NCI-H2107 treated with DMSO at 0.1 percent for 48 hours (cell line): Measurements from ENCODE around the gene BNIPL.

Source experiments
- DNase-seq: peaks from one replicate; lab custom pipeline; 2025; ENCODE audit not compliant: unreplicated experiment; lab: John Stamatoyannopoulos, UW

The BNIPL gene

DNA sequence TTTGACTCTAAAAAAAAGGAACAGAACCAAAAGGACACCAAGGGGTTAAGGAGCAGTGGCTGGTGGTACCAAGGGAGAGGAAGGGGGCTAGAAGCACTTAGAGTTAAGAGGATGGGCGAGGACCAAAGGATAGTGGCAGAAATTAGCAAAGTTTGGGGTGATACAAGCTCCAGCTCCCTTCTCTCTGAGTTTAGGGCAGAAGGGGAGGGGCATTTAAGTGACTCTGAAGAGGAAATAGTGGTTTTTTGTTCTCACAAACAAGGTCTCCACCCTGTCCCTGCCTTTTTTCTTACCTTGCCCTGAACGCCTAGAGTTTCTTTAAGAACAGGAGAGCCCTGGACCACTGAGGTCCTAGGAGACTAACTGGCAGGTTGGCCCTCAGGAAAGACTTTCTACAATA is 19.8 kb downstream of the BNIPL start:
- DNase-seq, result no peak

DNA sequence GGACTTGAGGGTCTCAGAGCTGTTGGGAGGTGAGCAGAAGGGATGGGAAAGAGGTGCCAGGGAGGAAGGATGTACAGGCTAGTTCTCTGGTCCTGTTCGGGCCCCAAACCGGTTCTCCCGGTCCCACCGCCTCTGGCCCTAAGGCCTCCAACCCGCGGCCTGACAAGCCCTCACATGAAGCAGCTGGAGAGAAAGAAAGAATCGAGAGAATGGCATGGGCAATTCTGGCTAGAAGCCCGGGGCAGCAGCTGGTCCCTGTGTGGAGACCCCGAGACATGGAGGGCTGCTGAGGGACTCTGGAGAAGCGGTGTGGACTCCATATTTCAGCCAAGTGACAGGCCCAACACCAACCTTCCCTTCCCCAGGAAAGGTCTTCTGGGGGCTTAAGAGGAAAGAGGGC is 22.3 kb downstream of the BNIPL start:
- DNase-seq, result peak; percentile 11

GRCh38 chr1:151059109-151060006 is 23.0 kb downstream of the BNIPL start, which contains the start of gene CDC42SE1:
Gene CDC42SE1 (minus strand): TSS chr1:151059622. CDS start chr1:151055730, 3,892 bp downstream.
- peak; percentile 60 for DNase-seq

- DNase-seq, result peak; percentile 80
Observed at GRCh38 chr1:151060007-151060656, 23.7 kb downstream of the BNIPL start, which contains the start of gene MLLT11. Gene MLLT11 (plus strand): TSS chr1:151060397. CDS start chr1:151067225, 6,828 bp downstream.

DNA sequence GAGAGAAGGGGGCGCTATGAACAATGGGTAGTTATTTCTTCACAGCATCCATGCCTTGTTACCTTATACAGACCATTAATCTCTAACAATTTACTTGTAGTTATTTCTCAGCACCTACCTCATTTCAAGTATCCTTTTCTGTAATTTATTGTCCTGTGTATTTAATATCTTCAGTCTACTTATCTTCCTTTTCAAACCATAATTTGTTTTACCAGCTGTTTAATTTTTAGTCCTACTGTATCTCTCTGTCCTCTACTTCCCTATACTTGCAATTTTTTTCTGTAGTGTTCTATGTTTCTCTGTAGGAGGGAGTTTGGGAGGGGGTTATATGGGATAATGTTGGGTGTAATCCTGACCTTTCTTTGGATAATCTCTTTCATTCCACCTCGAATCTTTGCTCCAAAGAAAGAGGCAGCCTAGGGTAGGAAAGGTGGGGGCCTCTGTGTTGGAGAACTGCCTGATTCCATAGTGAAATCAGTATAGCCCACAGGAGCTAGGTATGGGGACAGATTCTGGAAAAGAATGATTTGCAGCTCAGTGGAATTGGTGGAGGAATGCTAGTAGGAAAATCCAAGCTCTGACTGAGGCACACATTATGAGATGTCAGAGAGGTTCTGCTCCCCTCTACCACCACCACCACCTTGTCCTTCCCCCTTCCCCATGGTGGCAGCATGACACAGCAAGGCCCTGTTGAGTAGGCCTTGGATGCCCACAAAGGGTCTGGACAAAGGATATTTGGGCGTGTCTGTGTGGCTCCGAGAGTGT is 24.5 kb downstream of the BNIPL start:
- DNase-seq, result peak; percentile 62

DNA sequence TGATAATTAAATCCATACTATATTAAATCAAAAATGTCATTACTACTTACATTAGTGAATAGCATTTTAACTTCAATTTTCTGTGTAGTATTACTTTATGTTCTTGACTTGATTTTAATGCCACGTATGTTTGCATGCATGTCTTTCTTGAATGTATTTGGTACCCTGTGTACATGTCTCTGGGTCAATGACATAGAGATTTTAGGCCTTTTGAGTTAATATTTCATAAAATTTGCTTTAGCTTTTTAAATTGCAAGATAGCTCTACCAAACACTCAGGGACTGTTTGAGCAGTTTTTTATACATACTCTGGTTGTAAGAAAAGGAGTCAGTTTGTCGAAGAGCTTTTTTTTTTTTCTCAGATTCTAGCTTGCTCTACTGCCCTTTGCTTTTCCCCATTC is 25.3 kb downstream of the BNIPL start:
- DNase-seq, result no peak

DNA sequence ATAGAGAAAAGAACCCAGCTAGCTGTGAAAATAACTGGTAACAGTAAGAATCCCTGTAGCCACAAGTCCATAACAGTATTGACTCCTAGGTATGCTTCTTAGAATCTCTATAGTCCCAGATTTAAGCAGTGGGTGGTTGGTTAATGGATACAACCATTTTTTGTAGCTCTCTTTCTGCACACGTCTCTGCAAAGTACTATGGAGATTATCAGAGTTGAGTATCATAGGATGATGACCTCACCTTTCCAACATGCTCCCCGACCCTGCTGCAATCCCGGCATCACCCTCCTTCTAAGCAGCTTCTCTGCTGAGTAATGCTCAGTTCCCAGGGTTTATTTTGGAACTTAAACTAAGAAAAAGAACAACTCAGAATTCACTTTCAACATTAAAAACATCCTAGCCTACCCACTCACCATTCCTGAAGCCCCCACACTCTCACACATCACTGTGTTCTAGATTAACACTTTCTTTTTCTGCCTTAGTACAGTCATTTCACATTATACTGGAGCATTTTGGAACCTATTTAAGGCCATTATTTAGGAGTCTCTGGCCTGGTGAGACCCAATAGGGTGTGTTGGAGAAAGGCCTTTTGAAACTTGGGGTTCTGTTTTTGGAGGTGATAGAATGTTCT is 26.5 kb downstream of the BNIPL start:
- no peak for DNase-seq

DNA sequence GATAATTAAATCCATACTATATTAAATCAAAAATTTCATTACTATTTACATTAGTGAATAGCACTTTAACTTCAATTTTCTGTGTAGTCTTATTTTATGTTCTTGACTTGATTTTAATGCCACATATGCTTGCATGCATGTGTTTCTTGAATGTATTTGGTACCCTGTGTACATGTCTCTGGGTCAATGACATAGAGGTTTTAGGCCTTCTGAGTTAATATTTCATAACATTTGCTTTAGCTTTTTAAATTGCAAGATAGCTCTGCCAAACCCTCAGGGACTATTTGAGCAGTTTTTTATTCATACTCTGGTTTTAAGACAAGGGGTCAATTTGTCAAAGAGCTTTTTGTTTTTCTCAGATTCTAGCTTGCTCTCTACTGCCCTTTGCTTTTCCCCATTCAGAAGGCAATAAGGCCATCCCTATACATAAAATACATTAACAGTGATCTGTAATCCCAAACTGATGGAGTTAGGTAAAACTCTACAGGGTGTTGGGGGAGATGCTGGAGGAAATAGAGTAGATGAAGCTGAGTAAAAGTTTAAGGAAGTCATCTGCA is 28.8 kb downstream of the BNIPL start:
- DNase-seq, result no peak

- DNase-seq, result no peak
Observed at GRCh38 chr1:151067185-151067584, 30.8 kb downstream of the BNIPL start.

DNA sequence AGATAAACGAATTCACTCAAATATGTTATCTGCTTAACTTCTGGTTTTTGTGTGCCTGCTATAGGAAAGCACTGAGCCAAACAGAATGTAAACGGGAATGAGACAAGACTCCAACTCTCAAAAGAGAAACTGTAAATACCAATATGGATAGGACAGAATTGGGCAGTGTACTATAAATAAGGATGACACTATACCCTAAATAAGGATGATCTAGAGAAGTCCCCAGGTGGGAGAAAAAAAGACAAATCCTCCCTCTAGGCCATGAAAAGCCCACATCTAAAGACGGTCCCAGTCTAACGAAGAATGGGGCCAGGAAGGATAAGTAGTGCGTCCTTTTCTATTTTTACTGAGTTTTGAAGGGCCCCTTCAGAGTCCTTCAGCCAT is 32.7 kb downstream of the BNIPL start:
- peak; percentile 33 for DNase-seq

DNA sequence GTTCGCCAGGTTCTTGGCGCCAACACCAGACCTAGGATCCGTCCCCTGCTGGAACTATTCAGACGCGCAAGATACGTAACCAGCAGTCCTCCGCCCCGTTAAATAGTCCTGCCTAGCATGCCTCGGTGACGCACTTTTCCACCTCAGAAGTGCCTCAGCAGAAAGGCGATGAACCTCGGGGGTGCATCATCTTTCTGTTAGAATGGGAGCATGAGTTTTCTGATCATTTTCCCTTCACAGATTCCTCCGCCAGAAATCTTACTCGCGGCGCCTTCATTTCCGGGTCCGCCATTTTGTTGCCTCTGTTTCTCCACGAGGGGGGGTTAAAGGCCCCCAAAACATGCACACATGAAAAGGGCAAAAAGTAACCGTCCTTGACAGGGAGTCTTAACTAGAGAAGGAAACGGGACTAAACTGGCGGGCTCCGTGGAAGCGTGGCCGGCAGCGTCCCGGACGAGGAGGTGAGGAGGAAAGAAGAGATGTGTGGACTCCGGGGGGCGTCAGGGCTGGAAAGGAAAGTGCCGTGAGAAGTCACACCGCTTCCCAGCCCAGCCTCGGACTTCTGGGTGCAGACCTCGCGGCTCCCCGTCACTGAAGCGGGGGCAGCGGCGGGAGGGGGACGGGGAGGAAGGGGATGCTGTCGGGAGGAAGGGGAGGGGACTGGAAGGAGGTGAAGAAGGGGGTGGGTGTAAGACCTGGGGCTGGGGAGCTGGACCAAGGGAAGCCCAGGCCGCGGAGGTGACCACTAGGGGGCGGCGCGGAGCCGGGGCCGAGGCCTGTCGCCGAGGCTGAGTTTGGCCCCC is 34.3 kb downstream of the BNIPL start, which contains the start of gene GABPB2:
Gene GABPB2, plus strand, starts transcription at position 288 of the 803 bp plus-strand sequence. CDS start 17,429 bp downstream, outside the sequence.
- peak; percentile 93 for DNase-seq

GRCh38 chr1:151072224-151072623 is 35.8 kb downstream of the BNIPL start:
- DNase-seq, result no peak

GRCh38 chr1:151085953-151086559 is 49.7 kb downstream of the BNIPL start:
- DNase-seq, result no peak
